ENCODE measurements around the gene AMD1.
"Not testable (repeated sequence)": the region's sequence is repeated elsewhere in the genome, so short reads cannot be mapped to it uniquely, and the experiment has no call there.

Gene AMD1

DNA sequence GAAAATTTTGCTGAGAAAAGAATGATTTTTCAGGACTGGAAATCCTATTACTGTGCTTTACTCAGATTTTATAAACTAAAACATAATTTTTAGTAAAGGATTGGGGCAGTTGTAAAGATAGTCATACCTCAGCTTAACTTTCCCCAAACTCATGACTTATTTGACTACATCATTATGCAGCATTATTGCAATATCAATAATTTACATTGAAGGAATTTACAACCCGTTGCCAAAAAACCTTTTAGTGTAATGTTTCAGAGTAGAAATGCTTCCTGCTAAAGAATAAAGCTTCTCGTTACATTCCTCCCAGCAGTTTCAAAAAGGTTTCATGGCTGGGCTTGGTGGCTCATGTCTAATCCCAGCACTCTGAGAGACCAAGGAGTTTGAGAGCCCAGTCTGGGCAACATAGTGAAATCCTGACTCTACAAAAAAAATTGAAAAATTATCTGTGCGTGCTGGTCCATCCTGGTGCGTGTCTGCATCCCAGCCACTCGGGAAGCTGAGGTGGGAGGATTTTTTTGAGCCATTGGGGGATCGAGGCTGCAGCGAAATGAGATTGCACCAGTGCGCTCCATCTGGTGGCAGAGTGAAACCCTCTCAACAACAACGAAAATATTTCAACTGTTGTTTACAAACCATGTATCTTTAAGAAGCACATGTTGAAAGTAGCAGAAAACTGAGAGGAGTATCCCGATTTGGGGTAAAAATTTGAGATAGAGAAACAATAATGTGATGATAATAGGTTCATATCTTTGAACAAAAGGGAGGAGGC, 4.4 kb downstream of the AMD1 start:
- DNase-seq = peak in 1 of 2 donors; percentile 21

DNA sequence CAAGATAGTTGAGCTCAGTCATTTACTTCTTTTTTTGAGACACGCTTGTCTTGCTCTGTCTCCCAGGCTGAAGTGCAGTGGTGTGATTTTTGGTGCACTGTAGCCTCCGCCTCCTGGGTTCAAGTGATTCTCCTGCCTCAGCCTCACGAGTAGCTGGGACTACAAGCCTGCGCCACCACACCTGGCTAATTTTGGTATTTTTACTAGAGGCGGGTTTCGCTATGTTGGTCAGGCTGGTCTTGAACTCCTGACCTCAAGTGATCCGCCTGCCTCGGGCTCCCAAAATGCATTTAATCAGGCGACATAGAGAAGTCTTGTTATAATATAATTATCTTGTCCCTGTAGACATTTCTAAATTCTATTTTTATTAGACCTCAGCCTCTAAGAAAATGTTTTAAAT, 6.1 kb downstream of the AMD1 start:
- no peak for DNase-seq

DNA sequence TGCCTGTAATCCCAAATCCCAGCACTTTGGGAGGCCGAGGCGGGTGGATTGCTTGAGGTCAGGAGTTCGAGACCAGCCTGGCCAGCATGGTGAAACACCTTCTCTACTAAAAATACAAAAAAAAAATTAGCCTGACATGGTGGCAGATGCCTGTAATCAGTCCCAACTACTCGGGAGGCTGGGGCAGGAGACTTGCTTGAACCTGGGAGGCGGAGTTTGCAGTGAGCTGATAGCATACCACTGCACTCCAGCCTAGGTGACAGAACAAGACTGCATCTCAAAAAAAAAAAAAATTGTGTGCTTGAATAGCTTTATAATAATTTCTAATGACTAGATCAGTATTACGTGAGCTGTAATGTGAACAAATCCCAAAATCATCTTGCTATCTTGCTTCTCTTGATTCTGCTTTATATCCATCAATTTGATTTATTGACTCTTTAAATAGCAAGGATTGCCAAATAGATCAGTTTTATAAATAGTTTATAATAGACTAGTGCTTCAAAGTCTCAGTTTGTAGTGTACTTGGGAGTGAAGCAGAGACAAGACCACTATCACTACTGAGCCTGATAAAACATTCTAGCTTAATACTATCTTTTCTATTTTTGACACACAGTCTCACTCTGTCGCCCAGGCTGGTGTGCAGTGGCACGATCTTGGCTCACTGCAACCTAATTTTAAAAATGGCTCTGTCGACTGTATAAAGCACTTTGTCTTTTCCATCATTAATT, 7.1 kb downstream of the AMD1 start:
- DNase-seq = no peak

DNA sequence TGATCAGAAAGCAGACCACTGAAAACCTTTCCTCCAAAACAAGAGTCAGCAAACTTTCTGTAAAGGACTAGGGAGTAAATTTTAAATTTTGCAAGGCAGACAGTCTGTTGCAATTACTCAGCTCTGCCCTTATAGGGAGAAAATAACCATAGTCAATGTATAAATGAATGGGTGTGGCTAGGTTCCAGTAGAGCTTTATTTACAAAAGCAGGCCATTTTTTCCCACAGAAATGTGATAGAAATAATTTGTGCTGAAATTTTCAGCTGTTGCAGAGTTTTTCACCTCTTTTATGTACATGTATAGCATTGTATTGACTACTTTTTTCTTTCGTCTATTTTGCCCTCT, 7.7 kb downstream of the AMD1 start:
- DNase-seq = no peak

DNA sequence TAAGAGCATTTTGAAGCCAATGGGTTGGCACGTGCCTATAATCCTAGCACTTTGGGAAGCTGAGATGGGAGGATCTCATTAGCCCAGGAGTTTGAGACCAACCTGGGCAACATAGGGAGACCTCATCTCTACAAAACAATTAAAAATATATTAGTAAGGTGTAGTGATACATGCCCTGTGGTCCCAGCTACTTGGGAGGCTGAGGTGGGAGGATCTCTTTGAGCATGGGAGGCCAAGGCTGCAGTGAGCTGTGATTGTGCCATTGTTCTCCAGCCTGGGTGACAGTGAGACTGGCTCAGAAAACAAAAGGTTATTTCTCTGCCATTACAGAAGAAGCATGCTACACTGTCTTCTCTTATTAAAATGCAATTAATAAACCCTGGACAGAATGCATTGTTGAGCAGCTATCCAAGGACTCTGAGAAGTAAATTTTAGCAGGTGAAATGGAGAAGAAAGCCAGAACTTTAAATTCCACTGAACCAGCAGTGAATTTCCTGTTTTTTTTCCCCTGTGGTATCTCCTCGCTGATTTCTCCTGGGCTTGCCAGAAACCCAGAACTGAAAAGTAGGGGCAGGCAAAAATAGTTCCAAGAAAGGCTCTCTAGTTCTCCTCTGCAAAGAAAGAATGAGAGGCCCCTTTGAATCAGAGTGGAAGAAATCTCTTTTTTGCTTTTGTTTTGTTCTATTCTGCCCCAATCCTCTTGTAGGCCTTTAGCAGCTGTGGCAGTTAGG, 8.4 kb downstream of the AMD1 start:
- DNase-seq = no peak

DNA sequence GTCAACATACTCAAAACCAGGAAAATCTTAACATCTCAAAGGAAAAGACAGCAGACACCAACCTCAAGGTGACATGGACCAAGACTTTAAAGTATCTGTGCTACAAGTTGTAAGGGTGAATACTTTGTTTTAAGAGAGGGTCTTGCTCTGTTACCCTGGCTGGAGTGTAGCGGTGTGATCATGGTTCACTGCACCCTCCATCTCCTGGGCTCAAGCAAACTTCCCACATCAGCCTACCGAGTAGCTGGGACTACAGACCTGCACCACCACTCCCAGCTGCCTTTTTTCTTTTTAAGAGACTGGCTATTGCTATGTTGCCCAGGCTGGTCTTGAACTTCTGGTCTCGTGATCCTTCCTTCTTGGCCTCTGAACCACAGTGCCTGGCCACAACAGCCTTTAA, 9.7 kb downstream of the AMD1 start:
- DNase-seq = no peak

DNA sequence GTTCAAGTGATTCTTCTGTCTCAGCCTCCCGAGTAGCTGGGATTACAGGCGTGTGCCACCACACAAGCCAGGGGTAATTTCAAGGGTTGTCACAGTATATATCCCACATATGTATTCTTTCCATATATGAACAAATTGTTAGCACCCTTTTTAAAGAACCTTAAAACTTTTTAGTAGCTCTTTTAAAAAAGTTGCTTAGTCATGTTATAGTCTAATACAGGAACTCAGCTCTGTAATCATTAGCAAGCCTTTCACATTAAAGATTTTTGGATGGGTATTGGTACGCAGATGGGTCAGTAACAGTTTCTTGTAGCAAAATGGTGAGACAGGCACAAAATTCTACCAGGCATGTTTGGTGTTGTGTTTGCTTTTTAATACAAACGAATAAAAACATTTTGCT, 10.9 kb downstream of the AMD1 start:
- no peak for DNase-seq

DNA sequence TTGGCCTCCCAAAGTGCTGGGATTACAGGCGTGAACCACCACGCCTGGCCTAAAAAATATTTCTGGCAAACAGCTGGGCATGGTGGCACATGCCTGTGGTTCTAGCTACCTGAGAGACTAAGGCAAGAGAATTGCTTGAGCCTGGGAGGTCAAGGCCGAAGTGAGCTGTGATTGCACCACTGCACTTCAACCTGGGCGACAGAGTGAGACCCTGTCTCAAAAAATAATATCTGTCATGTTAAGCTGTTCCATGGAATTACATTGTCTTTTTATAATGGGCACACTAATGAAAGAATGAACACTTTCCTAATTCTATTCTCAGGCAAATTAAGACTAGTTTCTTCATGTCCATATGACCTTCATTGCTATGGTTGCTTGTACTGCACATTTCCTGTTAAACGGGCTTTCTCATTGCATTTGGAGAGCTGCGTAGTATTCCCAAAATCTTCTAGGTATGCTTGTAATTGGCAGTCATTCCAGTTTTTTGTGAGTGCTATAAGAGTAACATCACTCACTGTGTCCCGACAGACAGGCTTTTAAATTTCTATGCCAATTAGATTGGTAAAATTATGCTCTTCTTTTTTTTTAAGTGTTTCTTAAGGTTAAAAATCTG, 12.1 kb downstream of the AMD1 start:
- no peak for DNase-seq

DNA sequence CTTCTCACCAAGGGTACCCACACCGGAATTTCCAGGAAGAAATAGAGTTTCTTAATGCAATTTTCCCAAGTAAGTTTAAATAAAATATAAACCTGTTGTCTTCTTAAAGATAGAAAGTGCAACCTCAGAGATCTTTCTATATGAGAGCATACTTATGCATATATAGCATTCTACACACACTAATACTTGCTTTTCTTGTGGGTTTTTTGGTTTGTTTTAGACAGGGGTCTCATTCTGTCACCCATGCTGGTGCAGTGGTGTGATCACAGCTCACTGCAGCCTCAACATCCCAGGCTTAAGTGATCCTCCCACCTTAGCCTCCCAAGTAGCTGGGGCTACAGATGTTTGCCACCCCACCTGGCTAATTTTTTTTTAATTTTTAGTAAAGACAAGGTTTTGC, 15.7 kb downstream of the AMD1 start:
- no peak for DNase-seq

DNA sequence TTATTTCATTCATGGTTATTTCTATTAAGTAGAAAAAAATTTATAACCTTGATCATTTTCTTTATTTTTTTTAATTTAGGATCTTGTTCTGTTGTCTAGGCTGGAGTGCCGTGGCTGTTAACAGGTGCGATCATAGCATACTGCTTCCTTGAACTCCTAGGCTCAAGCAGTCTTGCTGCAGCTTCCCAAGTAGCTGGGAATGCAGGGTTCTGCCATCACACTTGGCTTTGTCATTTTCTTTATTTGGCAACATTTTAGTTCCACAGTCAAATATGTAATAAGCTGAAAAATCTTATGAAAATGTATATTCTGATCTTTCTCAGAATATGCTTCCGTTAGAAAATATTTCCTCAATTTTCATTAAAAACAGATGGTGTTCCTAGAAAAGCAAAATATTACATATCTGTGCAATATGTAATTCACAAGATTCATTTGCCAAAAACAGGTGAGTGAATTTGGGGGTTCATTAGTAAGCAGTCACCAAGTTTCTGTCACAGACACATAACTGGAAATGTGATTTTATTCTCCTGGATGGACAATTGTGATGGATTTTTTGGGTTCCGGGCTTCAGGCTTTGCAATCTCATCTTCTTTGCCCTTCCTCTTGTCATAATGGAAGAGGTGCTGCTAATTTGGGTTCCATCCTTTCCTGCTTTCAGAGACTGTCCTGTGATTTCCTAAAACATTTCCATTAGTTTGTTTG, 21.5 kb downstream of the AMD1 start:
- no peak for DNase-seq

DNA sequence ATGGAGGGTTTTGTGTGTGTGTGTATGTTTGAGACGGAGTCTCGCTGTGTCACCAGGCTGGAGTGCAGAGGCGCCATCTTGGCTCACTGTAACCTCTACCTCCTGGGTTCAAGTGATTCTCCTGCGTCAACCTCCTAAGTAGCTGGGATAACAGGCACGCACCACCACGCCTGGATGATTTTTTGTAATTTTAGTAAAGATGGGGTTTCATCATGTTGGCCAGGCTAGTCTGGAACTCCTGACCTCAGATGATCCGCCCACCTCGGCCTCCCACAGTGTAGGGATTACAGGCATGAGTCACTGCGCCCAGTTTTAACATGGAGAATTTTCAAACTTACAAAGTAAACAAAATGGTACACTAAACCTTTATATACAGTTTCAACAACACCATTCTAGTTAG, 22.8 kb downstream of the AMD1 start:
- DNase-seq = no peak

DNA sequence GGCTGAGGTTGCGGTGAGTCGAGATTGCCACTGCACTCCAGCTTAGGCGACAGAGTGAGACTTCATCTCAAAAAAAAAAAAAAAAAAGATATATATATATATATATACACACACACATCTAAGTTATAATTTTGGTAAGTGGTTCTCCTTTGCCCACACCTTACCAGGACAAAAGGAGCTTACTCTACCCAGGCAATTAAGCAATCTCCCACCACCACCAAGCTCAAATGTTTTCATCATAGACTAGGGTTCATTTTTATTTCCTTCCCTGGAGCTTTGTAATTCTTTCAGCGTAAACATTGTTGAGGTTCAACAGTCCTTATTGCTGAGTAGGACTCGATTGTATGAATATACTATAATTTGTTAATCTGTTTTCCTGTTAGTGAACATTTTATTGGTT, 23.5 kb downstream of the AMD1 start:
- no peak for DNase-seq

DNA sequence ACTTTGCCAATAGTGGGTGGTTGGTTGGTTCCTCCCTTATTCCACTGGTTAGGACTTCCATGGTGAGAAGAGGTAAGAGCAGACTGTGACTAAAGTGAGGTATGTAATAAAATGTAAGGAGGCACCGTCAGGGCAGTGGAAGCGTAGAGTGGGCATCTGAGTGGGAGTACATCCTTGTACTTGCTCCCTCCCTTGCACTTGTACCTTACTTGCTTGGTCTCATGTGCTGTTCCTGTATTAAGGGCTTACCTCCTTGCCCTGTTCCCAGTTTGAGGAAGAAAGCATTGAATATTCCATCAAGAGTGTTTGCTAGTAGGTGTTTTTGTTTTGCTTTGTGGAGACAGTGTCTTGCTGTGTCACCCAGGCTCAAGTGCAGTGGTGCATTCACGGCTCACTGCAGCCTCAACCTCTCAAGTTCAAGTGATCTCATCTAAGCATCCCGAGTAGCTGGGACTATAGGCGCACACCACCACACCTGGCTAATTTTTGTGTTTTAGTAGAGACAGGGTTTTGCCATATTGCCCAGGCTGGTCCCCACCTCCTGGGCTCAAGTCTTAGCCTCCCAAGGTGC, 25.5 kb downstream of the AMD1 start:
- DNase-seq = no peak

DNA sequence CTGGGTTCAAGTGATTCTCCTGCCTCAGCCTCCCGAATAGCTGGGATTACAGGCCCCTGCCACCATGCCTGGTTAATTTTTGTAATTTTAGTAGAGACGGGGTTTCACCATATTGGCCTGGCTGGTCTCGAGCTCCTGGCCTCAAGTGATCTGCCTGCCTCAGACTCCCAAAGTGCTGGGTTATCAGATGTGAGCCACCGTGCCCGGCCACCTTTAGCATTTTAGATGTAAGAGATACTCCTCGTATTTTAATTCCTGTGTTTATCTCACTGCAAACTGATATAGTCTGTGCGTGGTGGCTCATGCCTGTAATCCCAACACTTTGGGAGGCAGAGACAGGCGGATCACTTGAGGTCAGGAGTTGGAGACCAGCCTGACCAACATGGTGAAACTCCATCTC, 27.0 kb downstream of the AMD1 start:
- not testable (repeated sequence) for DNase-seq

DNA sequence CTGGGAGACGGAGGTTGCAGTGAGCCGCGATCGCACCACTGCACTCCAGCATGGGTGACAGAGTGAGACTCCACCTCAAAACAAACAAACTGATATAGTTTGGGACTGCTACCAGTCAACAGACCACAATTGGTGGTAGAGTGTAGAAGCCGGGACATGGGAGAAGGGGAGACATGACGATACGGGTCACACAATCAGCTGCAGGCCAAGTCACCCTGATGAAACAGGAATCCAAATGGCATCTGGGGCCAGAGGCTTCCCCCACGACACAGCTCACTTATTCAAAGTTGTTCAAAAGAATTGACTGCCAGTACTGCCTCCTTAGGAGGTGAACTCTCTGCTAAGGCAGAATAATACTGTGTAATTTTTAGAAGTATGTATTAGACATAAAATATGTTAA, 27.5 kb downstream of the AMD1 start:
- DNase-seq = no peak

DNA sequence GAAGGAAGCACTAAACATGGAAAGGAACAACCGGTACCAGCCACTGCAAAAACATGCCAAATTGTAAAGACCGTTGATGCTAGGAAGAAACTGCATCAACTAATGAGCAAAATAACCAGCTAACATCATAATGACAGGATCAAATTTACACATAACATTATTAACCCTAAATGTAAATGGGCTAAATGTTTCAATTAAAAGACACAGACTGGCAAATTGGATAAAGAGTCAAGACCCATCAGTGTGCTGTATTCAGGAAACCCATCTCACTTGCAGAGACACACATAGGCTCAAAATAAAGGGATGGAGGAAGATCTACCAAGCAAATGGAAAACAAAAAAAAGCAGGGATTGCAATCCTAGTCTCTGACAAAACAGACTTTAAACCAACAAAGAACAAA, 31.7 kb downstream of the AMD1 start:
- not testable (repeated sequence) for DNase-seq

DNA sequence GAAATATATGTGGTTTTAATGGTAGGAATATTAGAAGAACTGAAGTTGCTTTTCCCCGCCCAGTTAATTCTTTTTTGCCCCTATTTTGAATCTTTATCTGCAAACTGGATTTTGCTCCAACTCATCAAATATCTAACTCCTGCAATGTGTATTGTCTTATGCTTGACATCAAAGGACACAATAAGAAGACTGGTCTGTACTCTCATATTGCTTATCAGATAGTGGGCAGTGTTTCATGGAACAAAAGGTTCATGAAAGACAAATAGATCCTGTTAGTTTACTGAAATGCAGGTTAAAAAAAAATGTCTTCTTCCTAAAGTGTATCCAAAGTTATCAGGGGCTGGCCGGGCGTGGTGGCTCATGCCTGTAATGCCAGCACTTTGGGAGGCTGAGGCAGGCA, 56.2 kb downstream of the AMD1 start:
- no peak for DNase-seq

DNA sequence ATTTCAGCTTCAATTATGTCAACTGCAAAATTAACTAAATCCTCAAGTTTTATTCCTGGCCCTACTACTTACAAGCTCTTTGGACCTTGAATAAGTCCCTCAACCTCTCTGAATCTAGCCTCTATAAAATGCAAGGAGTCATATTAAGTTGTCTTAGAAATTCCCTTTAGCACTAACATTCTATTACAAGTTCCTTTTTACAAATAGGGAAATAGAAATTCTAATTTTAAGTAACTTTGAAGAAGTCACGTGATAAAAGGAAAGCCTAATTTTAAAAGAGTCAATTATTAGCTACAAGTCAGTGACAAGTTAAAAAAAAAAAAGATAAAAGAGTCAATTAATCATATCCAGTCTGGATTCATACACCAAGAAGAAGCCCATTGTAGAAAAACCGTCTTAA, 59.3 kb downstream of the AMD1 start:
- no peak for DNase-seq

DNA sequence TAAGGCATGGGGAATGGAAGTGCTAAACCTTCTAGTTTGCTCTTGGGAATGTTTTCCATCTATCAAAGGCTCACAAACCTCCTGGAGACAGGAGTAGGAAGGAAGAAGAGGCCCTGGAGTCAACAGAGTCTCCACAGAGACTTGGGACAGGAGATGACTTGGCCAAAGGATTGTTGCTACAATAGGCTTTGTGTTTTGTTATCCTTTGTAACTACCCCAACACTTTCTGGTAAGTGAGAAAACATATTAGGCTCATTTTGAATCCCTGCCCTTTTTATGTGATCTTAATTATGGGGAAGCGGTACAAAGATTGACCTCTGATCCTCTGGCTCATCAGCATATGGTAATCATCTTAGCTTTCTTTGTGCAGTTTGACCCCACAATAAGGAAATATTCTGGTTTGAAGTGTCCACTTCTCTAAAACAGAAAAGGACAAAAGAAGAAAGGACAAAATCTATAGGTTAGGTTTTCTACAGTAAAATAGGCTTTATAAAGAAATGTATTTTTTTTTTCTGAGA, 59.9 kb downstream of the AMD1 start:
- no peak for DNase-seq

DNA sequence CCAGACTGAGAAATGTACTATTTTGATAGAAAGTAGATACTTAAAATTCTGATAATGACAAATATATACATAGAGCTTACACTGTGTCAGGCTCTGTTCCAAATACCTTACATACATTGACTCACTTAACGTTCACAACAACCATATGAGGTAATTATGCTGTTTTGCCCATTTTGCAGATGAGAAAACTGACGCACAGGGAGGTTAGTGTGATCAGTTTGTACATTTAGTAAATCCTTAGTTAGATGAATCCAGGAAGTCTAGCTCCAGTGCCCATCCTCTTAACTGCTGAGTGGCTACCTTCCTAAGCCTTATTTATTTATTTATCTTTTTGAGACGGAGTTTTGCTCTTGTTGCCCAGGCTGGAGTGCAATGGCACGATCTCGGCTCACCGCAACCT, 60.6 kb downstream of the AMD1 start:
- DNase-seq = no peak

DNA sequence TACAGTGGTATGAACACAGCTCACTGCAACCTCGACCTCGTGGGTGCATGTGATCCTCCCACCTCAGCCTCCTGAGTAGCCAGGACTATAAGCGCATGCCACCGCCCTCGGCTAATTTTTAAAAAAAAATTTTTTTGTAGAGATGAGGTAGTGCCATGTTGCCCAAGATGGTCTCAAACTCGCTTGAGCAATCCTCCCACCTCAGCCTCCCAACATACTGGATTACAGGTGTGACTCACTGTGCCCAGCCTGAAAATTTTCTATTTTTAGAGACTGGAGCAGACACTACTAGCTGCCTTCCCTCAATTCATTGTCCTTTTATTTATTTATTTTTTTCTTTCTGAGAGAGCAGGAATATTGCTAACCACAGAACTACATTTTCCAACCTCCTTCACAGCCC, 63.6 kb downstream of the AMD1 start:
- DNase-seq = no peak

DNA sequence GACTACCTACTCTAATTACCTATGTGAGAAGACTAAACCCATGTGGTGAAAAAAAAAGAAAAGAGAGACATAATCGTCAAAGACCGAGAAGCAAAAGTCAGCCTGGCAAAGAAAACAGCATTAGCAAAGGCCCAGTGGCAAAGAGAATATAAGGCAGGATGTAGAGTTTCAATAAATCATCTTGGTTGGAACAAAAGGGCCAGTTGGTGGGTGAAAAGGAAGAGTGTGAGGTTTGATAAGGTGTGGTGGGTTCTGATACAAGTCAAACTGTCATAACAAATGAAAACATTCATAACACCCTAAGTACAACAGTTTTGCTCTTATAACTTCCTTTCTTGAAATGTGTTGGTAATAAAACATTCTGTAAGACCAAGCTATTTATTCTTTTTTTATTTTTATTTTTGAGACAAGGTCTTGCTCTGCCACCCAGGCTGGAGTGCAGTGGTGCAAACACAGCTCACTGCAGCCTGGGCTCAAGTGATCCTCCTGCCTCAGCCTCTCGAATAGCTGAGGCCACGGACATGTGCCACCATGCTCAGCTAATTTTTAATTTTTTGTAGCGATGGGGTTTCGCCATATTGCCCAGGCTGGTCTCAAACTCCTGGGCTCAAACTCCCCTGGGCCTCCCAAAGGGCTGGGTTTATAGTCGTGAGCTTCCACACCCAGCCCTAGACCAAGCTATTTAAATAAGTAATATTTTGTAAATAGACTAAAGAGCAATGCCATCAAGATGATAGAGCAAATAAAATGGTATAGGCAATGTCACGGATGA, 65.0 kb downstream of the AMD1 start:
- DNase-seq = no peak
